SK-N-SH (cell line): ENCODE results near the gene SDE2. TPM values are rescaled to one million over a fixed set of nuclear protein-coding genes. Genes with fewer than 3 reads are reported as not detected.
"Not testable (repeated sequence)": the region's sequence is repeated elsewhere in the genome, so short reads cannot be mapped to it uniquely, and the experiment has no call there.

Source experiments
- CTCF ChIA-PET: fragments of 300-600, 350-600 bp; formaldehyde crosslinking; extraction: SDS; loops from one replicate; lab custom pipeline; 2021; lab: Yijun Ruan, JAX
- POLR2A ChIA-PET: fragments of 350-600 bp; sonication (Branson Sonifier 250); formaldehyde crosslinking; extraction: SDS; loops from one replicate; lab custom pipeline; 2020; ENCODE audit warnings: antibody characterized with exemption, inconsistent platforms; lab: Yijun Ruan, JAX
- DNase-seq: peaks from one replicate; pipeline ENCODE4 v3.0.0; 2012
- H2AFZ ChIP-seq: fragments of 200-600 bp; sonication (generic); 2 replicates; pipeline ENCODE4 v1.8.1; 2016; ENCODE audit warnings: antibody characterized with exemption, mild to moderate bottlenecking, low read depth
- H3F3A ChIP-seq: fragments of 200-600 bp; sonication (generic); replicated peaks from 2 replicates; pipeline ENCODE3; 2016; ENCODE audit warnings: antibody characterized with exemption, mild to moderate bottlenecking; ENCODE audit not compliant: insufficient read depth
- H3K27ac ChIP-seq, 2 experiments: fragments of 200-500 bp in 1 of 2; fragments of 200-600 bp in 1 of 2; sonication (Bioruptor generic) in 1 of 2; sonication (generic), shearing (Covaris generic) in 1 of 2; 2 replicates each; pipeline versions ENCODE4 v1.5.1 to v1.6.1; 2014 to 2016; ENCODE audit warnings: low read depth in 2 of 2, inconsistent platforms in 1 of 2, low read length in 1 of 2, mild to moderate bottlenecking in 1 of 2, mixed read lengths in 1 of 2
- H3K27me3 ChIP-seq: fragments of 200-600 bp; sonication (generic), shearing (Covaris generic); 2 replicates; pipeline ENCODE4 v1.6.1; 2016; ENCODE audit warnings: mixed run types; ENCODE audit not compliant: insufficient read depth
- H3K36me3 ChIP-seq, 2 experiments: fragments of 200-500 bp in 1 of 2; fragments of 200-600 bp in 1 of 2; sonication (Bioruptor generic) in 1 of 2; sonication (generic) in 1 of 2; replicated peaks in 1 of 2; 2 replicates each; pipeline versions ENCODE3 to v1.5.1; 2014 to 2016; ENCODE audit warnings: low read length in 1 of 2, mild to moderate bottlenecking in 1 of 2; ENCODE audit not compliant: insufficient read depth in 2 of 2, control insufficient read depth in 1 of 2
- H3K4me1 ChIP-seq, 2 experiments: fragments of 200-500 bp in 1 of 2; fragments of 200-600 bp in 1 of 2; sonication (Bioruptor generic) in 1 of 2; sonication (generic), shearing (Covaris generic) in 1 of 2; 2 replicates each; pipeline versions ENCODE4 v1.5.1 to v1.6.1; 2014 to 2016; ENCODE audit warnings: low read depth in 1 of 2, low read length in 1 of 2, mixed run types in 1 of 2; ENCODE audit not compliant: insufficient read depth in 2 of 2, control insufficient read depth in 1 of 2
- H3K4me2 ChIP-seq: fragments of 200-600 bp; sonication (generic), shearing (Covaris generic); 2 replicates; pipeline ENCODE4 v1.6.1; 2017; ENCODE audit warnings: mixed run types
- H3K4me3 ChIP-seq, 2 experiments: fragments of 200-500 bp in 1 of 2; fragments of 200-600 bp in 1 of 2; sonication (Bioruptor generic) in 1 of 2; sonication (generic), shearing (Covaris generic) in 1 of 2; 2 replicates each; pipeline versions ENCODE4 v1.5.1 to v1.8.1; 2014 to 2016; ENCODE audit warnings: low read depth in 2 of 2, inconsistent platforms in 1 of 2, low read length in 1 of 2, mild to moderate bottlenecking in 1 of 2, mixed read lengths in 1 of 2, moderate library complexity in 1 of 2
- H3K79me2 ChIP-seq: fragments of 200-600 bp; sonication (generic); 2 replicates; pipeline ENCODE4 v1.8.1; 2017; ENCODE audit warnings: mild to moderate bottlenecking; ENCODE audit not compliant: insufficient read depth
- H3K9ac ChIP-seq: fragments of 200-600 bp; sonication (generic); 2 replicates; pipeline ENCODE4 v1.6.1; 2017; ENCODE audit warnings: mixed run types
- H3K9me2 ChIP-seq: fragments of 200-600 bp; sonication (generic); 2 replicates; pipeline ENCODE4 v1.6.1; 2017; ENCODE audit warnings: mixed run types
- H3K9me3 ChIP-seq: fragments of 200-600 bp; sonication (generic); 2 replicates; pipeline ENCODE4 v1.6.1; 2017; ENCODE audit warnings: mixed run types, mild to moderate bottlenecking, moderate library complexity
- H4K20me1 ChIP-seq: fragments of 200-600 bp; sonication (generic); 2 replicates; pipeline ENCODE4 v1.6.1; 2017; ENCODE audit warnings: mild to moderate bottlenecking, mixed run types; ENCODE audit not compliant: insufficient read depth
- CHD2 ChIP-seq: fragments of 150-350 bp; IDR thresholded peaks from 2 replicates; pipeline ENCODE4 v1.6.1; 2018; ENCODE audit warnings: low read length; ENCODE audit not compliant: partially characterized antibody
- FOXJ3 ChIP-seq: sonication (generic); formaldehyde crosslinking; IDR thresholded peaks from 2 replicates; pipeline ENCODE4 v1.5.1; 2020; ENCODE audit warnings: mild to moderate bottlenecking, missing genetic modification reagents
- JUND ChIP-seq: IDR thresholded peaks from 2 replicates; pipeline ENCODE4 v1.4.0; 2012
- NRF1 ChIP-seq: IDR thresholded peaks from 2 replicates; pipeline ENCODE4 v1.6.1; 2012; ENCODE audit warnings: low read depth, mild to moderate bottlenecking, low read length
- RCOR1 ChIP-seq: fragments of 150-350 bp; IDR thresholded peaks from 2 replicates; pipeline ENCODE4 v1.6.1; 2017; ENCODE audit warnings: antibody characterized with exemption, low read length
- RXRA ChIP-seq: IDR thresholded peaks from 2 replicates; pipeline ENCODE4 v1.4.0; 2012; ENCODE audit warnings: low read depth, mild to moderate bottlenecking, borderline replicate concordance
- TCF12 ChIP-seq: IDR thresholded peaks from 2 replicates; pipeline ENCODE4 v1.4.0; 2012
- WGBS: methylation state at CpG from one replicate; pipeline ENCODE4 v1.1.6; 2017; ENCODE audit warnings: low lambda C conversion rate; 5-methylcytosine and 5-hydroxymethylcytosine counted together
- polyA plus RNA-seq, 3 experiments: library from polyadenylated mRNA; depleted of rRNA; stranded (reverse); fragments of >200 nt; gene quantifications; 2 replicates each; pipeline ENCODE4 v1.2.3, GENCODE V29; 2012
- TF ChIP-seq, protein P1 (sequence below): fragments of 200-600 bp; sonication (generic); IDR thresholded peaks from 2 replicates; pipeline ENCODE4 v1.6.1; 2017; ENCODE audit warnings: antibody characterized with exemption, mild to moderate bottlenecking, moderate library complexity
- TF ChIP-seq, protein P2 (sequence below): IDR thresholded peaks from 2 replicates; pipeline ENCODE4 v1.4.0; 2012; ENCODE audit warnings: low read depth, borderline replicate concordance

Gene SDE2
- polyA plus RNA-seq, 1 of the 3 experiments (the other 2 are of a cell fraction) = 10.1 TPM

GRCh38 chr1:225939097-225939938 is 59.8 kb downstream of the SDE2 start:
- POLR2A ChIA-PET, H3K9me2 ChIP-seq, H3K79me2 ChIP-seq, DNase-seq, H3K27ac ChIP-seq, H3K4me3 ChIP-seq, H2AFZ ChIP-seq, H3K27me3 ChIP-seq, H3F3A ChIP-seq, H3K4me2 ChIP-seq, H3K9ac ChIP-seq, H4K20me1 ChIP-seq, H3K9me3 ChIP-seq, H3K36me3 ChIP-seq: not testable (repeated sequence)
- H3K4me1 ChIP-seq = peaks cover 0 to 19% of the 10 kb centered on the region in 2 experiments; a peak in 1 of 4 replicates
- WGBS = 90% methylated on average over 7 of the region's 69 CpGs
- CTCF ChIA-PET = interaction anchor here (2.9 kb wide), 1 partner anchor 464 kb away, joined by 15 read pairs; no protein-coding TSS in a partner anchor

DNA sequence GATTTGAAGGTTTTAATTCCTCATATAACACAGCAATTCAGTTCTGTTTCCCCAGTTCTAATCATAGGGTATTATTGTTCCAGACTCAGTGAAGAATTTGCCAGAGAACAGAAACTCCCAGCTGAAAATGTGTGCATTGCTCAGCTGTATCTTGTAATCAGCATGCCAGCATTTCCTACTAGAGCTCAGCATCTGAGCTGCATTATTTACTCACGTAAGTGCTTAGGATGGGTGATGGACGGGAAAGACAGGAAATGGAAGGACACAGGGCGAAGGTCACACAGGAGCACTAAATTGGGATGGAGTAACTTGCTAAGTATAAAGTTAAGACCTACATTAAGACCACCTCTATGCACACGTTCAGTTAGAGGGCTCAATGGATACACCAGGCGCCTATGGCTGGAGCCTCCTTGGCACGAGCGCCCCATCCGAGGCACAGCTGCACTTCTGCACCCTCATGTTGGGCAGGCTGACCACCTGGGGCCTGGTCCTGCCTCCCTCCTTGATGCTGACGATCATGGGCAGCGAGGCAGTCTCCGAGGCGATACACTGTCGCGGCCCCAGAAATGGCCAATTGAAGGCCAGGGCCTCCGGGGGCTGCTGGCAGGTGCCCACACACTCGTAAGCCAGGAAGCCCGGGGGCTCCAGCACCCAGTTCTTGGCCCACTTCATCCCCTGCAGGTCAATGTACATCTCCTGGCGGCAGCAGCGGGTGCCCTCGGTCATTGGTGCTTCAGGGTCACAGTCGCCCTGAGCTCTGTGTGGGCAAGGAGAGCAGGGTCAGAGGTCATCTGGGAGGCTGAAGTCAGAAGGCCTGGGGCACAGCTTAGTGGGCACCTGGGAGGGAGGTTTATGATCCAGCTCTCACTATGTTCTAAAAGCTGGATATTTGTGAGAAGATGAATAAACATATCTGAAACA is 61.8 kb downstream of the SDE2 start:
- CTCF ChIA-PET = interaction anchor here (0.6 to 2.7 kb wide), 6 partner anchors 24 to 463 kb away, joined by 3 to 12 read pairs (median 4); no protein-coding TSS in a partner anchor
- WGBS = 93% methylated on average over 17 of the region's 21 CpGs
- POLR2A ChIA-PET = no interaction called here

More for the DNA sequence above, 61.8 kb downstream of the SDE2 start:
- Histone ChIP-seq H3K79me2 (no peaks in the 10 kb centered on the region), H3K4me1 (peaks cover 0 to 19% of the 10 kb centered on the region in 2 experiments; a peak in 1 of 4 replicates), H3K9ac (no peak overlapping the region), H2AFZ (no peak overlapping the region), H3K9me2 (no peaks in the 10 kb centered on the region), H4K20me1 (no peaks in the 10 kb centered on the region), H3K36me3 (no peaks in the 10 kb centered on the region), H3K27ac (no peak overlapping the region), H3K27me3 (no peaks in the 10 kb centered on the region), H3K9me3 (no peaks in the 10 kb centered on the region), H3F3A (no peaks in the 10 kb centered on the region), H3K4me3 (no peak overlapping the region), H3K4me2 (no peak overlapping the region)
- TF ChIP-seq, protein P1, sequence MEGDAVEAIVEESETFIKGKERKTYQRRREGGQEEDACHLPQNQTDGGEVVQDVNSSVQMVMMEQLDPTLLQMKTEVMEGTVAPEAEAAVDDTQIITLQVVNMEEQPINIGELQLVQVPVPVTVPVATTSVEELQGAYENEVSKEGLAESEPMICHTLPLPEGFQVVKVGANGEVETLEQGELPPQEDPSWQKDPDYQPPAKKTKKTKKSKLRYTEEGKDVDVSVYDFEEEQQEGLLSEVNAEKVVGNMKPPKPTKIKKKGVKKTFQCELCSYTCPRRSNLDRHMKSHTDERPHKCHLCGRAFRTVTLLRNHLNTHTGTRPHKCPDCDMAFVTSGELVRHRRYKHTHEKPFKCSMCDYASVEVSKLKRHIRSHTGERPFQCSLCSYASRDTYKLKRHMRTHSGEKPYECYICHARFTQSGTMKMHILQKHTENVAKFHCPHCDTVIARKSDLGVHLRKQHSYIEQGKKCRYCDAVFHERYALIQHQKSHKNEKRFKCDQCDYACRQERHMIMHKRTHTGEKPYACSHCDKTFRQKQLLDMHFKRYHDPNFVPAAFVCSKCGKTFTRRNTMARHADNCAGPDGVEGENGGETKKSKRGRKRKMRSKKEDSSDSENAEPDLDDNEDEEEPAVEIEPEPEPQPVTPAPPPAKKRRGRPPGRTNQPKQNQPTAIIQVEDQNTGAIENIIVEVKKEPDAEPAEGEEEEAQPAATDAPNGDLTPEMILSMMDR = no peak
- TF ChIP-seq RCOR1 (no peak), RXRA (no peak), CHD2 (no peak), JUND (no peak), NRF1 (no peak), TCF12 (no peak), FOXJ3 (CRISPR knock-in tag) (no peak)
- TF ChIP-seq, protein P2, sequence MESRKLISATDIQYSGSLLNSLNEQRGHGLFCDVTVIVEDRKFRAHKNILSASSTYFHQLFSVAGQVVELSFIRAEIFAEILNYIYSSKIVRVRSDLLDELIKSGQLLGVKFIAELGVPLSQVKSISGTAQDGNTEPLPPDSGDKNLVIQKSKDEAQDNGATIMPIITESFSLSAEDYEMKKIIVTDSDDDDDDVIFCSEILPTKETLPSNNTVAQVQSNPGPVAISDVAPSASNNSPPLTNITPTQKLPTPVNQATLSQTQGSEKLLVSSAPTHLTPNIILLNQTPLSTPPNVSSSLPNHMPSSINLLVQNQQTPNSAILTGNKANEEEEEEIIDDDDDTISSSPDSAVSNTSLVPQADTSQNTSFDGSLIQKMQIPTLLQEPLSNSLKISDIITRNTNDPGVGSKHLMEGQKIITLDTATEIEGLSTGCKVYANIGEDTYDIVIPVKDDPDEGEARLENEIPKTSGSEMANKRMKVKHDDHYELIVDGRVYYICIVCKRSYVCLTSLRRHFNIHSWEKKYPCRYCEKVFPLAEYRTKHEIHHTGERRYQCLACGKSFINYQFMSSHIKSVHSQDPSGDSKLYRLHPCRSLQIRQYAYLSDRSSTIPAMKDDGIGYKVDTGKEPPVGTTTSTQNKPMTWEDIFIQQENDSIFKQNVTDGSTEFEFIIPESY = no peak
- no peak for DNase-seq
